Osteoblast (primary cell): ENCODE measurements around the gene HOXB2. TPM values are rescaled to one million over a fixed set of nuclear protein-coding genes. Genes with fewer than 3 reads are reported as not detected.

Experiments
- DNase-seq: peaks from one replicate; pipeline ENCODE4 v3.0.0; 2011; ENCODE audit warnings: low spot score, mixed read lengths; ENCODE audit not compliant: insufficient read length; ENCODE audit errors: missing footprints
- H2AFZ ChIP-seq: 2 replicates; pipeline ENCODE4 v1.6.0; 2011; ENCODE audit warnings: mild to moderate bottlenecking, low read length
- H3K27ac ChIP-seq: 2 replicates; pipeline ENCODE4 v1.5.1; 2011; ENCODE audit warnings: mild to moderate bottlenecking, low read depth, low read length, moderate library complexity
- H3K27me3 ChIP-seq: 2 replicates; pipeline ENCODE4 v1.6.0; 2012; ENCODE audit warnings: mild to moderate bottlenecking, control low read depth, inconsistent platforms, low read length, moderate library complexity; ENCODE audit not compliant: insufficient read depth
- H3K36me3 ChIP-seq: 2 replicates; pipeline ENCODE4 v1.5.1; 2011; ENCODE audit warnings: mild to moderate bottlenecking, low read length, control low read depth, moderate library complexity; ENCODE audit not compliant: insufficient read depth
- H3K4me1 ChIP-seq: 2 replicates; pipeline ENCODE4 v1.5.1; 2011; ENCODE audit warnings: mild to moderate bottlenecking, low read length, control low read depth, moderate library complexity; ENCODE audit not compliant: insufficient read depth
- H3K4me2 ChIP-seq: 2 replicates; pipeline ENCODE4 v1.6.0; 2011; ENCODE audit warnings: mild to moderate bottlenecking, low read length; ENCODE audit not compliant: insufficient read depth
- H3K4me3 ChIP-seq: fragments of 200-600 bp; sonication (generic); 3 replicates; pipeline ENCODE4 v1.5.1; 2012; ENCODE audit warnings: mild to moderate bottlenecking, low read length, inconsistent platforms; ENCODE audit not compliant: insufficient read depth
- H3K79me2 ChIP-seq: 2 replicates; pipeline ENCODE4 v1.6.0; 2012; ENCODE audit warnings: mild to moderate bottlenecking, low read length, control low read depth, inconsistent platforms; ENCODE audit not compliant: insufficient read depth
- H3K9me3 ChIP-seq: 2 replicates; pipeline ENCODE4 v1.5.1; 2011; ENCODE audit warnings: low read depth, low read length, control low read depth
- H4K20me1 ChIP-seq: 2 replicates; pipeline ENCODE4 v1.6.0; 2012; ENCODE audit warnings: mild to moderate bottlenecking, low read length, control low read depth; ENCODE audit not compliant: insufficient read depth
- total RNA-seq: library from RNA; depleted of rRNA; stranded (reverse); fragments of >200 nt; gene quantifications from 2 replicates; pipeline ENCODE4 v1.2.3, GENCODE V29; 2012
- TF ChIP-seq, protein P1 (sequence below): IDR thresholded peaks from 2 replicates; pipeline ENCODE4 v1.5.1; 2011; ENCODE audit warnings: mild to moderate bottlenecking, low read depth, low read length, moderate library complexity; ENCODE audit errors: extremely low read depth

Gene HOXB2
- total RNA-seq, 1 donor = 3.3 TPM

DNA sequence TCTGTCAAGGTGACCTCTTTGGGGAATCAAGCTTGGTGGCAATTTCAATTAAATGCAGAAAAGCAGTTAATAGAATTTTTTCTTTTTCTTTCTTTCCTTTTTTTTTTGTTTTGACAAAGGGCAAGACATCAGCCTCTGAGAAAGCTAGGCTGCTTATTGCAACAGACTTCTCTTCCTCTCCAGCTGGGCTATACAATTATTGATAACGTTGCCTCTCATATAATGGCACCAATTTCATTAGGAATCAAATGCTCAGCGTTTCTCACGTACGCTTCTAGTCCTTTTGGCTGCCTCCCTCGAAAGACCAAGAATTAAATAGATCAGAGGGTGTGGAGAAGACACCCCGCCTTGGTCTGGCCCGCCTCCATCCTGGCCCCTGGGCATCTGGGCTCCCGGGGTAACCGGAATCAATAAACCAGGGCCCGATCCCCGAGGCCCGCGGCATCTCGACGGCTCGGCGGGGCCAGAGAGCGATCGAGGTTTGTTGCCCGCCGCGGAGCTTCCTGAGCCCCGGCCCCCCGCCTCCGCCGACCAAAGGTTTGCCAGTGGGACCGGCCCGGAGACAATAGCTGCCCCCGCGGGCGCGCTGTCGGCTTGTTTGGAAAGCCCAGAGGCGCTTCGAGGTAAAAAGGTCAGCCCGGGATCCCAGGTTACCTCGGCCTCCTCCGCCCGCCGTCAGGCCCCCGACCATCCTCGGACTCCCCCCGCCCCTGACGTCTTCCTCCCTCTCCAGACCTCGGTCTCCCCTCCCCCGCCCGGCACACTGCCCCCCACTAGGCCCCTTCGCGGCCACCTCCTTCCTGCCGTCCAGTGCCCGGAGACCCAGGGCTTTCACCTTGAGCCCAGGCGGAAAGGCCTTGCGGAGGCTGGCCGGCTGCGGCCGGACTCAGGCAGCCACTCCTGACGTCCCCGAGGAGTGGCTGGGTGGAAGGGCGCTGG, 18.0 kb downstream of the HOXB2 start:
- no peak overlapping the region for H3K4me3 ChIP-seq
- H3K9me3 ChIP-seq = no peaks in the 10 kb centered on the region
- no peak overlapping the region for H3K27ac ChIP-seq
- no peak overlapping the region for H2AFZ ChIP-seq
- H3K36me3 ChIP-seq = no peaks in the 10 kb centered on the region
- H3K27me3 ChIP-seq = peaks cover 67% of the 10 kb centered on the region
- H4K20me1 ChIP-seq = no peaks in the 10 kb centered on the region
- H3K4me1 ChIP-seq = no peaks in the 10 kb centered on the region
- no peak overlapping the region for H3K4me2 ChIP-seq
- DNase-seq = no peak
- TF ChIP-seq, protein P1, sequence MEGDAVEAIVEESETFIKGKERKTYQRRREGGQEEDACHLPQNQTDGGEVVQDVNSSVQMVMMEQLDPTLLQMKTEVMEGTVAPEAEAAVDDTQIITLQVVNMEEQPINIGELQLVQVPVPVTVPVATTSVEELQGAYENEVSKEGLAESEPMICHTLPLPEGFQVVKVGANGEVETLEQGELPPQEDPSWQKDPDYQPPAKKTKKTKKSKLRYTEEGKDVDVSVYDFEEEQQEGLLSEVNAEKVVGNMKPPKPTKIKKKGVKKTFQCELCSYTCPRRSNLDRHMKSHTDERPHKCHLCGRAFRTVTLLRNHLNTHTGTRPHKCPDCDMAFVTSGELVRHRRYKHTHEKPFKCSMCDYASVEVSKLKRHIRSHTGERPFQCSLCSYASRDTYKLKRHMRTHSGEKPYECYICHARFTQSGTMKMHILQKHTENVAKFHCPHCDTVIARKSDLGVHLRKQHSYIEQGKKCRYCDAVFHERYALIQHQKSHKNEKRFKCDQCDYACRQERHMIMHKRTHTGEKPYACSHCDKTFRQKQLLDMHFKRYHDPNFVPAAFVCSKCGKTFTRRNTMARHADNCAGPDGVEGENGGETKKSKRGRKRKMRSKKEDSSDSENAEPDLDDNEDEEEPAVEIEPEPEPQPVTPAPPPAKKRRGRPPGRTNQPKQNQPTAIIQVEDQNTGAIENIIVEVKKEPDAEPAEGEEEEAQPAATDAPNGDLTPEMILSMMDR = no peak
- H3K79me2 ChIP-seq = no peaks in the 10 kb centered on the region

DNA sequence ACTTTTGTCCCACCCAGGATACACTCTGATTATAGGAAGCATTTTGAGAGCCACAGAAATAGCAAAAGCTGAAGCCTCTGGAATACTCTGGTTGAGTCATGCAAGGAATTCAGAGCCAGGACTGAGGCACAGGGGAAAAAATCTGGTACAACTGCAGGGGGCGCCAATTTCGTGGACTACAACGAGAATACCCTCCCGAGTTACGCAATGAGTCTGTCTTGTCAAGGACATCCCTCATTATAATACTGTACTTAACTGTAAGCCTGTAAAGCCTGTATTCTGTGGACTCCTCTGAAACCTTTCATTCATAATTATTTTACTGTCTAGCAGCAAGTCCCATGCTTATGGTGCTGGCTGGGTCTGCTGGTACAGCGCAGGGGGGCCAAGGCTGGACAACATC, 21.9 kb downstream of the HOXB2 start:
- no peak overlapping the region for H2AFZ ChIP-seq

DNA sequence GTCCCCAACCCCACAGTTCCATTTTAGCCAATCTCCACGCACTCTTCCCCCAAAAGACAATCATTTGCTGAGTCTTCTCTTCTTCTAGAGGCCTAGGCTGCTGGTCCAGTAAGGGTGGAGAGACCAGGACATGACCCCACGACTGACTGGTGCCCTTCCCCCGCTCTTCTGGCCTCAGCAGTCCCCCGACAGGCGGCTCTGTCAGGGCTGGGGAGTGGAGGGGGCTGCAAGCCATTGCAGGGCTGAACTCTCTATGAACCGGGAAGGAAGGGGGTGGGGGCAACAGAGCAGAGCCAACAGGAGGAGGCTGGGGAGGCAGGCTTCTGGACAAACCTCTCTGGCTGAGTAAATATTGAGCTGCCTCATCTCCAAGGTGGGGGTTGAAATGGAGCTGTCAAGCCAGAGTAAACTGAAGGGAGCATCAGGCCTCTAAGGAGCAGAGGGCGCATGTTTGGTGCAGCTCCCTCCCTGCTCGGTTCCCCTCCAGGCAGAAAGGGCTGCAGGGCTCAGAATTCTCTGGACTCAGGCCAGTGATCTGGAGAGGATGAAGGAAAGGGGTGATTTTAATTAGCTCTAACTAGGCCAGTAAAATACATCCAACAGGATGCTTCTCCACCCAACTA, 22.8 kb downstream of the HOXB2 start:
- H3K36me3 ChIP-seq = no peaks in the 10 kb centered on the region
- no peak overlapping the region for H3K27ac ChIP-seq
- no peaks in the 10 kb centered on the region for H3K79me2 ChIP-seq
- TF ChIP-seq, protein P1 = no peak
- no peaks in the 10 kb centered on the region for H3K9me3 ChIP-seq
- no peaks in the 10 kb centered on the region for H3K4me1 ChIP-seq
- H3K4me2 ChIP-seq = no peak overlapping the region
- H3K4me3 ChIP-seq = no peak overlapping the region
- H4K20me1 ChIP-seq = no peaks in the 10 kb centered on the region
- no peak for DNase-seq
- H3K27me3 ChIP-seq = peaks cover 59% of the 10 kb centered on the region
- H2AFZ ChIP-seq = no peak overlapping the region

More for the DNA sequence above, 21.9 kb downstream of the HOXB2 start:
- Histone ChIP-seq H3K4me2 (no peak overlapping the region), H3K4me3 (no peak overlapping the region), H3K27me3 (peaks cover 58% of the 10 kb centered on the region), H3K9me3 (no peaks in the 10 kb centered on the region), H4K20me1 (no peaks in the 10 kb centered on the region), H3K27ac (no peak overlapping the region), H3K4me1 (no peaks in the 10 kb centered on the region), H3K79me2 (no peaks in the 10 kb centered on the region), H3K36me3 (no peaks in the 10 kb centered on the region)
- DNase-seq = no peak
- TF ChIP-seq, protein P1 = peak; percentile 32

DNA sequence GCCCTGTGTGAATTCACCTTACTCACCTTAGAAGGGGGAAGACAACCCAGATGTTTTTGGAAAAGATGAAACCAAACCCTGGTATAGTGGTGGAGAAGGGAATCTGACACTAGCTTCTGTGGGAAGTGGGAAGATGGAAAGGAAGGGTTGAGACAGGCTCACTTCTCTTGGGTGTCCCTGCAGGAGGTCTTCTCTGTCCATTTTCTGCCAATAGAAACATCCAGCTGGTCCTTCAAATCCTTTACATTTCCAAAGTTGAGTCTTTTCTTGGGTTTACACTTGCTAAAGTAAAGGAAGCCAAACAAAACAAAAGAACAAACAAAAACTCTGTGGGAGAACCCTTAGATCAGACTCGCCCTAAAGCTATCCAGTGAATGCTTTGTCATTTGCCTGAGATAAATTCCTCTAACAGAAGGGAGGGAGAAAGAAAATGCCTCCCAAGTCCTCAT, 24.3 kb downstream of the HOXB2 start:
- Histone ChIP-seq H3K27me3 (peaks cover 62% of the 10 kb centered on the region), H3K4me1 (no peaks in the 10 kb centered on the region), H3K4me3 (no peak overlapping the region), H2AFZ (no peak overlapping the region), H3K27ac (no peak overlapping the region), H3K9me3 (no peaks in the 10 kb centered on the region), H3K36me3 (no peaks in the 10 kb centered on the region), H4K20me1 (no peaks in the 10 kb centered on the region), H3K79me2 (no peaks in the 10 kb centered on the region), H3K4me2 (no peak overlapping the region)
- TF ChIP-seq, protein P1 = no peak
- DNase-seq = no peak
